Activated CD8-positive, alpha-beta T cell treated with anti-CD3 and anti-CD28 coated beads for 36 hours (primary cell): ENCODE measurements around the gene AP3B2. TPM values are rescaled to one million over a fixed set of nuclear protein-coding genes. Genes with fewer than 3 reads are reported as not detected.

Source experiments
- ATAC-seq: fragments of 200-7000 bp; cut with Tn5 transposase; one replicate; pipeline ENCODE4 v1.10.0; 2021; ENCODE audit warnings: mild to moderate bottlenecking, moderate library complexity
- CTCF ChIA-PET: fragments of 350-600 bp; sonication (Branson Sonifier 250); formaldehyde crosslinking; loops from one replicate; lab custom pipeline; 2021; ENCODE audit warnings: antibody characterized with exemption; lab: Charles Lee
- POLR2A ChIA-PET: fragments of 350-600 bp; sonication (Branson Sonifier 250); formaldehyde crosslinking; loops from one replicate; lab custom pipeline; 2021; ENCODE audit warnings: antibody characterized with exemption; lab: Charles Lee
- DNase-seq: peaks from one replicate; pipeline ENCODE4 v3.0.0-alpha.2; 2020
- H3K27ac Mint-ChIP-seq: one replicate; pipeline ENCODE4 v1.8.0; 2021; ENCODE audit warnings: mild to moderate bottlenecking, mixed read lengths
- H3K27me3 Mint-ChIP-seq: one replicate; pipeline ENCODE4 v1.8.0; 2021; ENCODE audit warnings: mixed read lengths
- H3K36me3 Mint-ChIP-seq: one replicate; pipeline ENCODE4 v1.8.0; 2021; ENCODE audit warnings: low read depth, mixed read lengths
- H3K4me1 Mint-ChIP-seq: one replicate; pipeline ENCODE4 v1.8.0; 2021; ENCODE audit warnings: low read depth, mixed read lengths
- H3K4me3 Mint-ChIP-seq: one replicate; pipeline ENCODE4 v1.8.0; 2021; ENCODE audit warnings: mild to moderate bottlenecking, moderate library complexity, mixed read lengths
- H3K9me3 Mint-ChIP-seq: one replicate; pipeline ENCODE4 v1.8.0; 2021; ENCODE audit warnings: mixed read lengths
- CTCF ChIP-seq: fragments of 200-600 bp; IDR thresholded peaks from one replicate; pipeline ENCODE4 v1.8.0; 2022; ENCODE audit warnings: antibody characterized with exemption, mild to moderate bottlenecking
- intact Hi-C: fragments of 100-400 bp; cut with micrococcal nuclease; formaldehyde crosslinking; loops from one replicate; pipeline ENCODE4 v1.10.0; 2022
- total RNA-seq, 2 experiments: library from RNA; stranded (reverse); gene quantifications; one replicate each; pipeline ENCODE4 v1.2.3, GENCODE V29; 2021

AP3B2 gene
- total RNA-seq, 2 experiments from 2014 or later = 0.16 to 0.18 TPM

GRCh38 chr15:82630033-82630432 lies 79.6 kb downstream of the AP3B2 start:
- Mint-ChIP-seq H3K4me3 (no peak overlapping the region), H3K9me3 (no peaks in the 10 kb centered on the region), H3K27ac (no peak overlapping the region), H3K27me3 (peaks cover 1% of the 10 kb centered on the region), H3K4me1 (no peaks in the 10 kb centered on the region), H3K36me3 (peaks cover 2% of the 10 kb centered on the region)
- no peak for TF ChIP-seq CTCF
- ATAC-seq = no peak
- intact Hi-C loops = no loop called here
- POLR2A ChIA-PET = no interaction called here
- DNase-seq = no peak
- CTCF ChIA-PET = no interaction called here

GRCh38 chr15:82625136-82625535 lies 84.5 kb downstream of the AP3B2 start:
- ChIA-PET CTCF (no interaction called here), POLR2A (no interaction called here)
- intact Hi-C loops = no loop called here
- TF ChIP-seq CTCF = no peak
- H3K4me1 Mint-ChIP-seq = no peaks in the 10 kb centered on the region
- H3K4me3 Mint-ChIP-seq = no peak overlapping the region
- H3K9me3 Mint-ChIP-seq = no peaks in the 10 kb centered on the region
- peaks cover 2% of the 10 kb centered on the region for H3K36me3 Mint-ChIP-seq
- DNase-seq (no peak), ATAC-seq (no peak)
- H3K27ac Mint-ChIP-seq = no peak overlapping the region
- no peaks in the 10 kb centered on the region for H3K27me3 Mint-ChIP-seq

- no peak overlapping the region for H3K4me3 Mint-ChIP-seq
- no peak for TF ChIP-seq CTCF
- no peaks in the 10 kb centered on the region for H3K4me1 Mint-ChIP-seq
- H3K9me3 Mint-ChIP-seq = no peaks in the 10 kb centered on the region
- intact Hi-C loops = no loop called here
- no peaks in the 10 kb centered on the region for H3K27me3 Mint-ChIP-seq
- no peak overlapping the region for H3K27ac Mint-ChIP-seq
- peaks cover 2% of the 10 kb centered on the region for H3K36me3 Mint-ChIP-seq
- ATAC-seq (no peak), DNase-seq (no peak)
- CTCF ChIA-PET = no interaction called here
- POLR2A ChIA-PET = no interaction called here
Measured at GRCh38 chr15:82624438-82624837, 85.2 kb downstream of the AP3B2 start.

- no peaks in the 10 kb centered on the region for H3K4me1 Mint-ChIP-seq
- ATAC-seq (no peak), DNase-seq (no peak)
- intact Hi-C loops = no loop called here
- no peaks in the 10 kb centered on the region for H3K27me3 Mint-ChIP-seq
- H3K4me3 Mint-ChIP-seq = no peak overlapping the region
- no peaks in the 10 kb centered on the region for H3K9me3 Mint-ChIP-seq
- TF ChIP-seq CTCF = no peak
- no peak overlapping the region for H3K27ac Mint-ChIP-seq
- peaks cover 2% of the 10 kb centered on the region for H3K36me3 Mint-ChIP-seq
- ChIA-PET POLR2A (no interaction called here), CTCF (no interaction called here)
Measured at GRCh38 chr15:82624008-82624407, 85.7 kb downstream of the AP3B2 start.

- CTCF ChIA-PET = interaction anchor here (1.1 kb wide), 1 partner anchor 15 kb away, joined by 3 read pairs; no protein-coding TSS in a partner anchor
- POLR2A ChIA-PET = interaction anchor here (0.5 kb wide), 1 partner anchor 78 kb away, joined by 3 read pairs; no protein-coding TSS in a partner anchor
- ATAC-seq (no peak), DNase-seq (no peak)
- no peaks in the 10 kb centered on the region for H3K27me3 Mint-ChIP-seq
- H3K9me3 Mint-ChIP-seq = no peaks in the 10 kb centered on the region
- intact Hi-C loops = no loop called here
- H3K4me1 Mint-ChIP-seq = no peaks in the 10 kb centered on the region
- H3K27ac Mint-ChIP-seq = no peak overlapping the region
- H3K36me3 Mint-ChIP-seq = peaks cover 2% of the 10 kb centered on the region
- no peak for TF ChIP-seq CTCF
- no peak overlapping the region for H3K4me3 Mint-ChIP-seq
Measured at GRCh38 chr15:82621970-82622369, 87.7 kb downstream of the AP3B2 start.
